ENCODE data around the gene GPRASP1.

GPRASP1 gene

GRCh38 chrX:102651242-102652011, at the start of gene GPRASP1:
Gene GPRASP1, plus strand, starts transcription at chrX:102651483. Its CDS starts 2,431 bp downstream, at chrX:102653914.
- H3K36me3 Mint-ChIP-seq (ENCODE audit: low read depth) = peaks cover 19% of the 10 kb centered on the region
- H3K9me3 Mint-ChIP-seq = peaks cover 15% of the 10 kb centered on the region
- TF ChIP-seq CTCF (IDR thresholded peaks at IDR 0.05; ENCODE audit: unreplicated experiment in 3 of 3) = no peak
- H3K4me1 Mint-ChIP-seq = peaks cover 6% of the 10 kb centered on the region
- peak within 1 kb of the TSS; percentile 54 to 91 (median 86) for H3K27ac Mint-ChIP-seq
- H3K4me3 Mint-ChIP-seq = peak within 1 kb of the TSS; percentile 96 to 99 (median 97)
- H3K27me3 Mint-ChIP-seq (ENCODE audit: low read depth) = no peaks in the 10 kb centered on the region

- TF ChIP-seq CTCF (IDR thresholded peaks at IDR 0.05; ENCODE audit: unreplicated experiment in 3 of 3) = no peak
- no peak overlapping the region for H3K27ac Mint-ChIP-seq
Observed at GRCh38 chrX:102604327-102604726, 47.0 kb upstream of the GPRASP1 start.

GRCh38 chrX:102606115-102606514, 45.2 kb upstream of the GPRASP1 start:
- Mint-ChIP-seq H3K9me3 (peaks cover 35% of the 10 kb centered on the region), H3K27ac (no peak overlapping the region)

More at GRCh38 chrX:102604327-102604726, 47.0 kb upstream of the GPRASP1 start:
- Mint-ChIP-seq H3K36me3 (ENCODE audit: low read depth) (peaks cover 71% of the 10 kb centered on the region), H3K4me3 (no peak overlapping the region), H3K27me3 (ENCODE audit: low read depth) (no peaks in the 10 kb centered on the region), H3K4me1 (peaks cover 5% of the 10 kb centered on the region), H3K9me3 (peaks cover 24% of the 10 kb centered on the region)

GRCh38 chrX:102610905-102611304, 40.4 kb upstream of the GPRASP1 start:
- no peaks in the 10 kb centered on the region for H3K4me1 Mint-ChIP-seq
- TF ChIP-seq CTCF (IDR thresholded peaks at IDR 0.05; ENCODE audit: unreplicated experiment in 3 of 3) = no peak
- peaks cover 52% of the 10 kb centered on the region for H3K9me3 Mint-ChIP-seq
- peaks cover 96% of the 10 kb centered on the region for H3K36me3 Mint-ChIP-seq (ENCODE audit: low read depth)
- no peak overlapping the region for H3K27ac Mint-ChIP-seq
- H3K27me3 Mint-ChIP-seq (ENCODE audit: low read depth) = no peaks in the 10 kb centered on the region
- no peak overlapping the region for H3K4me3 Mint-ChIP-seq

More at GRCh38 chrX:102606115-102606514, 45.2 kb upstream of the GPRASP1 start:
- no peak overlapping the region for H3K4me3 Mint-ChIP-seq
- peaks cover under 1% of the 10 kb centered on the region for H3K4me1 Mint-ChIP-seq
- H3K36me3 Mint-ChIP-seq (ENCODE audit: low read depth) = peaks cover 86% of the 10 kb centered on the region
- TF ChIP-seq CTCF (IDR thresholded peaks at IDR 0.05; ENCODE audit: unreplicated experiment in 3 of 3) = no peak
- H3K27me3 Mint-ChIP-seq (ENCODE audit: low read depth) = no peaks in the 10 kb centered on the region

- no peak overlapping the region for H3K4me3 Mint-ChIP-seq
- no peak for TF ChIP-seq CTCF (IDR thresholded peaks at IDR 0.05; ENCODE audit: unreplicated experiment in 3 of 3)
- no peaks in the 10 kb centered on the region for H3K27me3 Mint-ChIP-seq (ENCODE audit: low read depth)
- H3K27ac Mint-ChIP-seq = no peak overlapping the region
- H3K36me3 Mint-ChIP-seq (ENCODE audit: low read depth) = peaks cover 93% of the 10 kb centered on the region
- peaks cover 84% of the 10 kb centered on the region for H3K9me3 Mint-ChIP-seq
- no peaks in the 10 kb centered on the region for H3K4me1 Mint-ChIP-seq
Observed at GRCh38 chrX:102624105-102624504, 27.2 kb upstream of the GPRASP1 start.

GRCh38 chrX:102627640-102628039, 23.6 kb upstream of the GPRASP1 start:
- Mint-ChIP-seq H3K27me3 (ENCODE audit: low read depth) (no peaks in the 10 kb centered on the region), H3K4me3 (no peak overlapping the region), H3K36me3 (ENCODE audit: low read depth) (peaks cover 74% of the 10 kb centered on the region), H3K27ac (no peak overlapping the region), H3K4me1 (no peaks in the 10 kb centered on the region), H3K9me3 (peaks cover 57% of the 10 kb centered on the region)
- TF ChIP-seq CTCF (IDR thresholded peaks at IDR 0.05; ENCODE audit: unreplicated experiment in 3 of 3) = no peak
